HepG2 (cell line): ENCODE data around the gene KLF7. TPM values are rescaled to one million over a fixed set of nuclear protein-coding genes. Genes with fewer than 3 reads are reported as not detected.

Experiments used
- ATAC-seq: fragments of 200-7000 bp; cut with Tn5 transposase; 3 replicates; pipeline ENCODE4 v1.9.1; 2020; ENCODE audit warnings: mild to moderate bottlenecking, moderate library complexity
- BruUV-seq: library from RNA; stranded (reverse); fragments of 400-500 nt; replicated peaks from 2 replicates; lab custom pipeline; 2021; lab: Mats Ljungman, UMichigan
- CTCF ChIA-PET: fragments of 300-600 bp; formaldehyde crosslinking; extraction: SDS; loops from one replicate; lab custom pipeline; 2021; ENCODE audit warnings: low total read pairs, inconsistent platforms, low intra/inter-chr PET ratio; lab: Yijun Ruan, JAX
- POLR2A ChIA-PET: fragments of 350-600 bp; sonication (Branson Sonifier 250); formaldehyde crosslinking; loops from one replicate; lab custom pipeline; 2020; ENCODE audit warnings: antibody characterized with exemption, inconsistent platforms; lab: Yijun Ruan, JAX
- DNase-seq: peaks from one replicate; pipeline ENCODE4 v3.0.0-alpha.2; 2015; ENCODE audit warnings: low spot score
- FAIRE-seq: peaks from 3 replicates; lab custom pipeline; 2011; peaks lifted over from hg19 to GRCh38; lab: Jason Lieb, UNC
- H2AFZ ChIP-seq: one replicate; pipeline ENCODE4 v1.6.1; 2011; ENCODE audit warnings: low read length, inconsistent platforms
- H3K27ac ChIP-seq: fragments of 300-600 bp; 3 replicates; pipeline ENCODE4 v1.8.0; 2011; ENCODE audit warnings: mixed run types, mild to moderate bottlenecking, mixed read lengths, low read length, inconsistent platforms; ENCODE audit not compliant: insufficient read depth; ENCODE audit errors: extremely low read length
- H3K27me3 ChIP-seq, 2 experiments: fragments of 200-600 bp in 1 of 2; 2 replicates in 1 of 2; 3 replicates in 1 of 2; pipeline versions ENCODE4 v1.6.0 to v1.8.0; 2011; ENCODE audit warnings: low read length in 2 of 2, mild to moderate bottlenecking in 2 of 2, moderate library complexity in 2 of 2, inconsistent platforms in 1 of 2; ENCODE audit not compliant: insufficient read depth in 2 of 2, control insufficient read depth in 1 of 2
- H3K36me3 ChIP-seq, 2 experiments: fragments of 200-600 bp in 1 of 2; replicated peaks in 1 of 2; 2 replicates in 1 of 2; 3 replicates in 1 of 2; pipeline versions ENCODE4 v1.5.1 to v1.8.0; 2011; ENCODE audit warnings: low read length in 2 of 2, inconsistent platforms in 1 of 2; ENCODE audit not compliant: insufficient read depth in 2 of 2, control insufficient read depth in 1 of 2
- H3K4me1 ChIP-seq: 2 replicates; pipeline ENCODE4 v1.5.1; 2012; ENCODE audit warnings: low read length, inconsistent platforms; ENCODE audit not compliant: insufficient read depth
- H3K4me2 ChIP-seq: 2 replicates; pipeline ENCODE4 v1.6.0; 2011; ENCODE audit warnings: low read depth, low read length, inconsistent platforms
- H3K4me3 ChIP-seq, 3 experiments: fragments of 200-600 bp in 1 of 3; sonication (generic), shearing (Covaris generic) in 1 of 3; replicated peaks in 1 of 3; 2 replicates each; pipeline ENCODE4 v1.5.1; 2011 to 2016; ENCODE audit warnings: low read length in 3 of 3, inconsistent platforms in 2 of 3, low read depth in 2 of 3, mild to moderate bottlenecking in 2 of 3, control low read depth in 1 of 3, mixed read lengths in 1 of 3; ENCODE audit not compliant: insufficient read depth in 1 of 3
- H3K79me2 ChIP-seq: one replicate; pipeline ENCODE4 v1.6.1; 2011; ENCODE audit warnings: low read length, inconsistent platforms; ENCODE audit not compliant: insufficient read depth
- H3K9ac ChIP-seq: 2 replicates; pipeline ENCODE4 v1.6.0; 2011; ENCODE audit warnings: mild to moderate bottlenecking, low read depth, low read length, inconsistent platforms; ENCODE audit not compliant: insufficient read depth
- H3K9me3 ChIP-seq: 2 replicates; pipeline ENCODE4 v1.5.1; 2012; ENCODE audit warnings: mild to moderate bottlenecking, low read length
- H4K20me1 ChIP-seq: 2 replicates; pipeline ENCODE4 v1.6.0; 2011; ENCODE audit warnings: inconsistent platforms, mild to moderate bottlenecking, low read length, moderate library complexity; ENCODE audit not compliant: insufficient read depth
- DRAP1 ChIP-seq: IDR thresholded peaks from 2 replicates; pipeline ENCODE4 v1.6.1; 2016; ENCODE audit warnings: missing genetic modification reagents, missing compliant biosample characterization
- KLF16 ChIP-seq, 2 experiments: sonication (generic) in 1 of 2; formaldehyde crosslinking in 1 of 2; IDR thresholded peaks; 2 replicates each; pipeline versions ENCODE4 v1.6.1 to v1.8.0; 2016 to 2023; ENCODE audit warnings: missing genetic modification reagents in 2 of 2, missing compliant biosample characterization in 1 of 2
- MNT ChIP-seq: fragments of 450-650 bp; IDR thresholded peaks from 2 replicates; pipeline ENCODE4 v1.6.1; 2016
- NFATC3 ChIP-seq: sonication (generic); formaldehyde crosslinking; IDR thresholded peaks from 2 replicates; pipeline ENCODE4 v1.5.1; 2020; ENCODE audit warnings: mild to moderate bottlenecking, missing genetic modification reagents
- SETDB1 ChIP-seq: sonication (generic); formaldehyde crosslinking; IDR thresholded peaks from 2 replicates; pipeline ENCODE4 v1.5.1; 2020; ENCODE audit warnings: missing genetic modification reagents, mild to moderate bottlenecking, borderline replicate concordance
- SNAI1 ChIP-seq: sonication (generic); formaldehyde crosslinking; IDR thresholded peaks from 2 replicates; pipeline ENCODE4 v1.5.0; 2020; ENCODE audit warnings: mild to moderate bottlenecking, missing genetic modification reagents, borderline replicate concordance
- USF2 ChIP-seq, 2 experiments: sonication (generic) in 1 of 2; formaldehyde crosslinking in 1 of 2; IDR thresholded peaks; 2 replicates each; pipeline versions ENCODE4 v1.5.1 to v1.6.1; 2011 to 2020; ENCODE audit warnings: borderline replicate concordance in 1 of 2, low read depth in 1 of 2, low read length in 1 of 2, mild to moderate bottlenecking in 1 of 2, missing genetic modification reagents in 1 of 2, moderate library complexity in 1 of 2
- ZNF747 ChIP-seq: sonication (generic); formaldehyde crosslinking; IDR thresholded peaks from 2 replicates; pipeline ENCODE4 v1.8.1; 2023; ENCODE audit warnings: missing genetic modification reagents, mild to moderate bottlenecking, borderline replicate concordance
- WGBS: methylation state at CpG from one replicate; pipeline ENCODE4 v1.1.6; 2017; ENCODE audit warnings: low lambda C conversion rate; 5-methylcytosine and 5-hydroxymethylcytosine counted together
- in situ Hi-C: cut with HindIII; loops from 2 replicates; pipeline ENCODE4 v1.10.0; 2017; ENCODE audit warnings: low pct_unique_long_range_greater_than_20kb; ENCODE audit not compliant: extremely low pct_ligation_motif_present
- intact Hi-C: fragments of 100-400 bp; cut with micrococcal nuclease; formaldehyde crosslinking; loops from one replicate; pipeline ENCODE4 v1.10.0; 2022; ENCODE audit not compliant: unreplicated experiment
- polyA plus RNA-seq, 8 experiments: library from polyadenylated mRNA; depleted of rRNA in 3 of 8; stranded (reverse) in 7 of 8; unstranded in 1 of 8; fragments of >200 nt; fragmentation: Illumina TruSeq in 4 of 8; extraction: Trizol in 4 of 8; gene quantifications; 2 replicates each; pipeline versions ENCODE4 v1.2.1 to v1.2.3, GENCODE V29; 2011 to 2016; ENCODE audit warnings: low read depth in 4 of 8, missing spikeins in 1 of 8, mixed read lengths in 1 of 8; ENCODE audit not compliant: insufficient read depth in 1 of 8
- total RNA-seq, 5 experiments: library from RNA; depleted of rRNA; stranded (reverse); fragments of >200 nt; fragmentation: Illumina TruSeq; extraction: Trizol; gene quantifications; 2 replicates each; pipeline ENCODE4 v1.2.3, GENCODE V29; 2016; ENCODE audit warnings: low read depth in 1 of 5
- TF ChIP-seq, protein P1 (sequence below): sonication (generic); formaldehyde crosslinking; IDR thresholded peaks from 2 replicates; pipeline ENCODE4 v1.4.0; 2020; ENCODE audit warnings: low read depth, mild to moderate bottlenecking, missing genetic modification reagents

The KLF7 gene
- total and polyA plus RNA-seq, 2 of the 13 experiments (the other 11 are each of a cell fraction or from before 2014, with no cell fraction given), result 2.6 to 5.4 TPM

DNA sequence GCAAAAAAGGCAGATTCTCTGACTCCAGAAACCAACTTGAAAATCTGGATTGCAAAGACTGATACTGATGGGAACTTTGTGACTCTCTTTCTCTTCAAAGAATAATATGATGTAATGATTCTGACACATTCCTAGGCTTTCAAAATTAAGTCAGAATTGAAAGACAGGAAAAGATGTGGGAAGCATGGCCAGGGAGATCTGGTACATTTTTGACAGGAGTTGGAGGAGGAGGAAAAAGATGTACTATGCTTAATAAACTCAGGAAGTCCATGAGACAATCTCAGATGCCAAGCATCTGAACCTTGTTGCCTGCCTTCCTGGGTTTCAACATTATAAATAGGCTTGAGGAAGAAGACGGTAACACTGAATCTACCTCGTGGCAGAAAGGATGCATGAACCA lies 34.2 kb downstream of the KLF7 start (continued):
- TF ChIP-seq USF2 (IDR thresholded peaks at IDR 0.05; ENCODE audit: low read depth, low read length) (no peak), USF2 (CRISPR knock-in tag; IDR thresholded peaks at IDR 0.05; ENCODE audit: borderline replicate concordance) (no peak), SNAI1 (CRISPR knock-in tag) (no peak), KLF16 (CRISPR knock-in tag; IDR thresholded peaks at IDR 0.05) (no peak), SETDB1 (CRISPR knock-in tag) (no peak), NFATC3 (CRISPR knock-in tag) (no peak)
- TF ChIP-seq, protein P1, sequence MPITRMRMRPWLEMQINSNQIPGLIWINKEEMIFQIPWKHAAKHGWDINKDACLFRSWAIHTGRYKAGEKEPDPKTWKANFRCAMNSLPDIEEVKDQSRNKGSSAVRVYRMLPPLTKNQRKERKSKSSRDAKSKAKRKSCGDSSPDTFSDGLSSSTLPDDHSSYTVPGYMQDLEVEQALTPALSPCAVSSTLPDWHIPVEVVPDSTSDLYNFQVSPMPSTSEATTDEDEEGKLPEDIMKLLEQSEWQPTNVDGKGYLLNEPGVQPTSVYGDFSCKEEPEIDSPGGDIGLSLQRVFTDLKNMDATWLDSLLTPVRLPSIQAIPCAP (CRISPR knock-in tag), result no peak

DNA sequence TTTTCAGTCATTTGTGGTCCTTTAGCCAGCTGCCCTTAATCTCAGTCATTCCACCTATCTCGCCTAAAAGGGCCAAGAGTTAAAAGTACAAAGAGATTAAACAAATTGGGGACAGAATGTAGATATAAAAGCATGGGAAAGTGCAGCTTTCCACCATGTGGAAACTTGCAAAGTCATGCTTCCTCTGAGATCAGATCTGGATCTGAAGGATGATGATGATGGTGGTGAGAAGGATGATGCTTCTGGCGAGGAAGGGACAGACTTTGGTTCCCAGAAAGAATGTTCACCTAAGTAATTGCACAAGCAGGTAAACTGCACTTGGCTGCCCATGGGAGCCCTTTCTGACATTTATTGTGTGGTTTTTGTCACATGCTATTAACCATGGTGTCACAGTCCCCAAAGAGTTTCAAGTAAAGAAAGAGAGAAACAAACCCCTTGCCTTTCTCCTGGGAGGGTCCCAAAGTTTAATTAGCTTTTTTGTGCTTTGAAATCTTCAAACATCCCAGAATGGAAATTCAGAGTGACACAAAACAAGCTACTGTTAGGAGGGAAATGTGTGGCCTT lies 34.7 kb downstream of the KLF7 start:
- Histone ChIP-seq H4K20me1 (no peaks in the 10 kb centered on the region), H3K9me3 (no peaks in the 10 kb centered on the region), H3K27me3 (no peaks in the 10 kb centered on the region), H3K4me3 (no peak overlapping the region), H3K36me3 (no peaks in the 10 kb centered on the region), H3K4me1 (peaks cover 17% of the 10 kb centered on the region), H3K79me2 (no peaks in the 10 kb centered on the region), H2AFZ (no peak overlapping the region), H3K4me2 (no peak overlapping the region), H3K9ac (no peak overlapping the region), H3K27ac (no peak overlapping the region)
- FAIRE-seq, result no peak
- no peak for DNase-seq
- TF ChIP-seq ZNF747 (CRISPR knock-in tag) (no peak), MNT (0 out of 2 replicates have a peak, but pooled peaks have one; percentile 27), DRAP1 (no peak)
- 79% methylated on average over 2 of the region's 2 CpGs for WGBS
- ChIA-PET POLR2A (no interaction called here), CTCF (no interaction called here)
- no TSS peak for BruUV-seq
- in situ Hi-C loops, result no loop called here
- no peak for ATAC-seq
- intact Hi-C loops, result no loop called here
